Kidney glomerular epithelial cell (primary cell): ENCODE measurements around the gene FOSL1.

Source experiments
- DNase-seq: peaks from one replicate; lab custom pipeline; 2025; lab: John Stamatoyannopoulos, UW

The FOSL1 gene

DNA sequence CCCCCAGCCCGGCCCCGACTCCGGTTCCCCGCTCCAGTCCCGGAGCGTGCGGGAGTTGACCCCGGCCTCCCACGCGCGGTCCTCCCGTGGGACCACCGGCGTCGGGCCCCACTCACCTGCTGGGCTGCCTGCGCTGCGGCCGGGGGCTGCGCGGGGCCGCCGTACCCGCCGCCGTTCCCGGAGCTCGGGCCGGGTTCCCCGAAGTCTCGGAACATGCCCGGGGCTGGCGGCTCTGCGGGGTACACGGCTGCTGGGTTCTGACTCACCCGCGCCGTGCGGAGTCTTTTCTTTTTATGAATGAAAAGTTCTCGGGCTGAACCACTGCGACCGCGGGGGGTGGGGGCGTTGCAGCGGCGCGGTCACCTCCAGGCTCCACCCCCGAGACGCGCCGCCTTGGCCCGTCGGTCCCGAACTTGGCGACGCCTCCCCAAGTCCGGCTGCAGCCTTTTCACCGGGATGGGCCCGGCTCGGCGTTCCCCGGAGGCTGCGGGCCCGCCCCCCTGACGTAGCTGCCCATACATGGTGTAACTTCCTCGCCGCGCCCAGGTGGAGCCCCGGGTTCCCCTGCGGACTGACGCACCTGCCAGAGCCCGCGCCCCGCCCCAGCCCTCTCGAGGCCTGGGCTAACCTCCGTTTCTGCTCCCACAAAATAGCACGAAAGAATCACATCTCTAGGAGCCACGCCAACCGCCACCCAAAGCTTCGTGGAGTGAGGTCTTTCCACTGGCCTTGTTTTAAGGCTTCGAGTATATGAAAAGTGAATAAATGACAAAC is at the start of gene FOSL1:
Gene FOSL1 (minus strand): TSS at position 264 of the 774 bp plus-strand sequence. CDS start 49 bp downstream, at position 215.
- peak; percentile 59 for DNase-seq

DNA sequence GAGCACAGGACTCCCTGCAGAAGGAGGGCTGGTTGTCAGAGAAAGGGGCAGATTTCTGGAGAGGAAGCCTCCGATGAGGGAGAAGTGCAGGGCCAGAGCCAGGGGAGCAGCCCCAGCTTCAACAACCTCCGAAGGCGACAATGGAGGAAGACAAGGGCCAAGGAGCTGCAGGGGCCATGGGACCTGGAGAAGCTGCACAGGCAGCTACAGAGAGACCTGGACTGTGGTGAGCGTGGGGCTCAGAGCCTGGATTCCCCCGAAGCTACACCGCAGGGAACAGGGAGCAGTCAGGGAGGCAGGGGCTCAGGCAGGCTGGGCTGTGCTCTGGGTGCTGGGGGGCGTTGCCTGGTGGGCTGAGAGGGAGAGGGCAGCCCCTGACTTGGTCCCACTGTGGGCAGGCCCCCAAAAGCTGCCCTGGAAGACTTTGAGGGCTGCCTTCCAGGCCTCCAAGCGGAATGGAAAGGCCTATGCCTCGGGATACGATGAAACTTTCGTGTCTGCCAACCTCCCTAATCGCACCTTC is 47.5 kb upstream of the FOSL1 start:
- DNase-seq = no peak

DNA sequence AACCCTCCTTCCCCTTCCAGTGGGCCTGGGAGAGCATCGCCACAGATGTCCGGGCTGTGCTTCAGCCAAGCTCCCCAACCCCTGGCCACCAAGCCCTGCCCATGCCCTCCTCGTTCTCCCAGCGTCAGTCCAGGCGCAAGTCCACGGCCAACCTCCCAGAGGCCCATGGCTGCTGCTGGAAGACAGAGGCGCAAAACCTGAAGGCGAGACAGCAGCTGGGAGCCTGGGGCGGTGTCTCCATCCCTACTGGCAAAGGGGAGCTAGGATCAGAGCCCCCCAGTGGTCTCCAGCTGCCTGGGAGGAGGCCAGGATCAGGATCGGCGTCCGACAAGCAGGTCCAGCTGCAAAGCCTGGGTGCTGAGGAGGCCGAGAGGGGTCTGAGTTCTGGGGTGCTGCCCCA is 46.9 kb upstream of the FOSL1 start:
- no peak for DNase-seq

DNA sequence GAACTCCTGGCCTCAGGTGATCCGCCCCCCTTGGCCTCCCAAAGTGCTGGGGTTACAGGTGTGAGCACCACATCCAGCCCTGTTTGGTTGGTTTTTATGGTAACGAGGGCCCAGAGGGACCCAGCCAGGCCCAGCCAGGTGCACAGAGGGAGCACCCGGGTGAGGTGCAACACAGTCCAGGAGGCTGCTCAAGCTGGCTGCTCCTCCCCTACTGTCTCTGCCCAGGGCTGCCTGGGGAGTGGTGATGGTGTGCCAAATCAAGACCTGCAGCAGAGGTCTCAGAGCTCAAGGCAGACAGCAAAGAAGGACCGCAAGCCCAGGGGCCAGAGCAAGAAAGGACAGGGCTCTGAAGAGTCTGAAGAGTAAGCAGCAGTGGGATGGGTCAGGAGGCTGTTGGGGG is 46.5 kb upstream of the FOSL1 start:
- no peak for DNase-seq

DNA sequence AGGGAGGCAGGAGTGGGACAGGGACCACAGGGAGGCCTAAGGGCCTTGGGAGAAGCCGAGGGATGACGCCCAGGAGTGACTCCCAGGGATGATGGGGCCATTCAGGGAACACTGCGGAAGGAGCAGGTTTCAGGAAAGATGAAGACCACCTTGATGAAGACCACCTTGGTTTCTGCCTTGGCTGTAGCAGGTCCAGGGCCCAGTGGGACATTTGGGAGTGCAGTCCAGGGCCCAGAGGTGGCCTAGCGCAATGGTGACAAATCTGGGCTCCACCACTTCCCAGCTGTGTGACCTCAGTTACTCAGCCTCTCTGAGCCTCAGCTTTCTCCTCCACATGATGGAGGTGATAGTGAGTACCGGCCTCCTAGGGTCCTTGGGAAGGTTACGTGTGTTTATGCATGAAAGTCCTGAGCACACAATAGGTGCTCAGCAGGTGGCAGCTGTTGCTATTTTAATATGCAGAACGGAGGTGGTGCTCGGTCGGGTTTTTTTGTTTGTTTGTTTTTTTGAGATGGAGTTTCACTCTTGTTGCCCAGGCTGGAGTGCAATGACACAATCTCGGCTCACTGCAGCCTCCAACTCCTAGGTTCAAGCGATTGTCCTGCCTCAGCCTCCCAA is 45.9 kb upstream of the FOSL1 start:
- no peak for DNase-seq

DNA sequence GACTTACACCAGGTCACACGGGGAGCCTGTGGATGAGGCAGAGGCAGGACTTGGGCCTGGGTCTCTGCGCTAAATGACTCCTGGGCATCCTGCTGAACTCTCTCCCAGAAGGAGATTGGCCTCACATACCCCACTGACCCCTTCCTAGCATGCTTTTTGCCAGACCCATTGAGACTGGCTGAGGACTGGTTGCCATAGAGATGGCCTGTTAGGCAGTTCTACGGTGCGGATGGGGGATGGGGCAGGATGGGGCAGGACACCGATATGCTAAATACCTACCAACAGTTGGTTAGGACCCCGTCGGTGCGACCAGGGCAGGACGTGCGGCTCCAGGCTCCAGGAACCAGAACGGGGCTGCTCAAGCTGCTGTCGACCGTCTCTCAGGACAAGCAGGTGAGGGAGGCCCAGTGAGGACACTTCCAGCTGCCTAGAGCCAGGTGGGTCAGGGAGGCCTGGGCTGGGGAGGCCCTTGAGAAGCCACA is 45.3 kb upstream of the FOSL1 start, which contains the start of gene TSGA10IP:
Gene TSGA10IP (plus strand): TSS at position 51 of the 482 bp plus-strand sequence. CDS start 196 bp downstream, at position 247.
- DNase-seq = no peak

DNA sequence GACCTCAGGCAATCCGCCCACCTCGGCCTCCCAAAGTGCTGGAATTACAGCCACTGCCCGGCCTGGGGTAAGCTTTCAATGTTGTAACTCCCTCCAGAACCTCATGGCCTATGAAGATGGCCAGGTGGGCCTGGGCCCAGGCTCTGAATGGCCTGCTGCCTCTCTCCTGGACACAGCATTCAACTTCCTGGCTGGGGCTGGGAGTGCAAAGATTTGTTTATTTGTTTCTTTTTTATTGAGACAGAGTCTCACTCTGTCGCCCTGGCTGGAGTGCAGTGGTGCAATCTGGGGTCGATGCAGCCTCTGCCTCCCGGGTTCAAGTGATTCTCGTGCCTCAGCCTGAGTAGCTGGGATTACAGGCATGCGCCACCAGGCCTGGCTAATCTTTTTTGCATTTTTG is 44.6 kb upstream of the FOSL1 start:
- DNase-seq = no peak

DNA sequence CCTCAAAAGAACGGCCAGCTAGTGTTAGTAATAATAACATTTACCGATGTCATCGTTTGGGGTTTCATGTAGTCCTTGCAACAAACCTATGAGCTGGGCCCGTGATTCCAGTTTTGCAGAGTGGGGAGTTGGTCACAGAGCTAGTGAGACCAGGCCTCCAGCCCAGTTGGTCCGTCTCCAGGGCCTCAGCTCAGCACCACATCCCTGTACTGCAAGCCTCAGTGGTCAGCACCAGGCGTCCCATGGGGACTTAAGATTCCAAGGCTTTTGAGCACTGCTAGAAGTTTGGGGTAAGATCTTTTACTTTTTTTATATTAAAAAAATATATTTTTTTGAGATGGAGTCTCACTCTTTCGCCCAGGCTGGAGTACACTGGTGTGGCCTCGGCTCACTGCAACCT is 44.0 kb upstream of the FOSL1 start:
- DNase-seq = no peak

DNA sequence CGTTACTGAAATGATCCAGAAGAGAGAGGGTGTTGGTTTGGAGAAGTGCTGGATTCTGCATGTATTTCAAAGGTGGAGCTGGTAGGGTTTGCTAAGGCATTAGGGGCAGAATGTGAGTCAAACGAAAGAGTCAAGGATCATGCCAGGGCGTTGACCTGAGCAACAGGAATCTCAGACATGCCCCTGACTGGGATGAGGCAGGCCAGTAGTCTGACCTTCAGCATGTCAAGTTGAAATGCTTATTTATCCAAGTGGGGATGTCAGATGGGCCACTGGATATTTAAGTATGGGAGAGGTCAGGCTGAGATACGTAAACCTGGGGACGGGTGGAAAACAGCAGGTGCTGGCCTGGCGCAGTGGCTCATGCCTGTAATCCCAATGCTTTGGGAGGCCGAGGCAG is 42.3 kb upstream of the FOSL1 start:
- no peak for DNase-seq

DNA sequence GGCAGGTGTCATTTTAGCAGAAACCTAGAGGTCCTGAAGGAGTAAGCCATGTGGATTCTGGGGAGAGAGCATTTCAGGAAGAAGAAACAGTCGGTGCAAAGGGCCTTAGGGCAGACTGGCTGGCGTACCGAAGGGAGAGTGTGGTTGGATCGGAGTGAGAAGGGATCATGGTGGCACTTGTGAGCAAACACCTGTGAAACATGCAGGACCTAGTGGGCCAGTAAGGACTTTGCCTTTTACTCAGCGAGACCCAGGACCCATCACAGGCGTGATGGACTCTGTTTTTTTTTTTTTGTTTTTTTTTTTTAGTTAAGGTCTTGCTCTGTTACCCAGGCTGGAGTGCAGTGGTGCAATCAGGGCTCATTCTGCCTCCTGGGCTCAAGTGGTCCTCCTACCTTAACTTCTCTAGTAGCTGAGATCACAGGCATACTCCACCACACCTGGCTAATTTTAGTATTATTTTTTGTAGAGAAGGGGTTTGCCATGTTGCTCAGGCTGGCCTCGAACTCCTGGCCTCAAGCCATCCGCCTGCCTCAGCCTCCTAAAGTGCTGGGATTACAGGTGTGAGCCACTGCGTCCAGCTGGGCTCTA is 41.6 kb upstream of the FOSL1 start:
- no peak for DNase-seq

DNA sequence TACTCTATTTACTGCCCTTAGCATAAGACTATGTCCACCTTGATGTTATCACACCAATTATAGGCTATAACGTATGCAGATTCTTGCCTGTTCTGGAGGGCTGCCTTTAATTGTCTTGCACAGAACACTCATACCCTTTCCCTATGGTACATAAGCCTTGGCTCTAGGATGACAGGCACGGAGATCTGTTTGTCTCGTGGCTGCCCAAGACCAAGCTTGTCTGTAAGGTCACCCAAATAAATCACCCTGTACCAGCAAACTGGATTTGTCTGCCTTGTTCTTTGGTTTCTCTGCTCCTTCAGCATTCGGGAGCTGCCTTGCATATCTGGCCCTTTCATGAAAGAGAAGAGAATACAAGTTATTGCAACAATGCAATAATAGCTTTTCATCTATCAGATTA is 37.6 kb upstream of the FOSL1 start:
- no peak for DNase-seq

DNA sequence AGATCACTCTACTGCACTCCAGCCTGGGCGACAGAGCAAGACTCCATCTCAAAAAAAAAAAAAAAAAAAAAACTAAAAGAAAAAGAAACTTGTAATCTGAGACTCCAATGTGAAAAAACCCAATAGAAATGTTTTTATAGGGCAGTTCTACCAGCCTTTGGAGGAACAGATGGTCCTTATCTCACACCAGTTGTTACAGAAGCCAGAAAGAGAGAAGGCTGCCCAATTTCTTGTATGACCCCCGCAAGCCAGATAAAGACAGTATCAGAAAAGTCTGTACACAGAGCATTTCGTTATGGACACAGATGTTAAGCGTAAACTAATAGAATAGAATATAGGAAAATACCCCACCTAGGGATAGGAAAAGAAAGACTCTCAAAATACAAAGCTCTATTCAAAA is 33.8 kb upstream of the FOSL1 start:
- no peak for DNase-seq

DNA sequence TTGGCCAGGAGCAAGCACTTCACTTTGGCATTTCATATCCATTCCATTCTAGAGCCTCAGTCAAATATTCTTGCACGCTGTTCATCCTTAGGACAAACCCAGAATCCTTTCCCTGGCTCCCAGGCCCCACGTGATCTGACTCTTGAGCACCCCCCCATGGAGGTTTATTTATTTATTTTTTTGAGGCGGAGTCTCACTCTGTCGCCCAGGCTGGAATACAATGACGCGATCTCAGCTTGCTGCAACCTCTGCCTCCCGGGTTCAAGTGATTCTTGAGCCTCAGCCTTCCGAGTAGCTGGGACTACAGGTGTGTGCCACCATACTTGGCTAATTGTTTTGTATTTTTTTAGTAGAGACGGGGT is 32.4 kb upstream of the FOSL1 start:
- no peak for DNase-seq

DNA sequence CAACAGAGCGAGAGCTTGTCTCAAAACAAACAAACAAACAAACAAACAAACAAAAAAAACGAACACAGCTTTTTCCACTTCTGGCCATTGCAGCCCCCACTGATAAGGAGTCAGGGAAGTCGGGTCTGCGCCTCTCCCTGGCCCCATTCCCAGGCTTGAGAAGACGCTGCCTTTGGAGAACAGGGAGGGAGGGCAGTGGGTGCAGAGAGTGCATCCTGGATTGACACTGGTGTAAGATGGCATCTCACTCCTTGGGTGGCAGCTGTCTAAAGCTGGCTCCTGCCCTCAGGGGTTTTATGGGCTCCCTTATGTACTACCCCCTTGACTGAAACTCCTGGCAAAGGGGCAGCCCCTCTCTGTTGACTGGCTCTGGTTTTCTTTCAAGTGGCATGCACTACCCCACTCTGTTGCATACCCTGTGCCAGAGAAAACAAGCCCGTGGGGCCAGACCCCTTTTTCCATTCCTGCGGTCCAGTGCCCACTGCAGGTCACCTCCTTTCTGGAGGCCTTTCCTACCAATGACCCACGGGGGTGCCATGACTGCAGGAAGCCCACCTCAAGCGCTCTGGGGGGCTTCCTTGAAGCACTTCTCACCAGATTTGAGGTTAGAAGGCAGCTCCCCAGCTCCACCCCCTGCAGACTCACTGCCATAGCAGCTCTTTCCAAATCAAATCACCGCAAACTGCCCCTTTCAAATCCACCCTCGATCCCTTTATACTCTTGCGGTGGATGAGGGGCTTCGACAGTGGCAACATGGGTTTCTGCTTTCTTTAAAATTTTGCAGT is 31.8 kb upstream of the FOSL1 start:
- no peak for DNase-seq

DNA sequence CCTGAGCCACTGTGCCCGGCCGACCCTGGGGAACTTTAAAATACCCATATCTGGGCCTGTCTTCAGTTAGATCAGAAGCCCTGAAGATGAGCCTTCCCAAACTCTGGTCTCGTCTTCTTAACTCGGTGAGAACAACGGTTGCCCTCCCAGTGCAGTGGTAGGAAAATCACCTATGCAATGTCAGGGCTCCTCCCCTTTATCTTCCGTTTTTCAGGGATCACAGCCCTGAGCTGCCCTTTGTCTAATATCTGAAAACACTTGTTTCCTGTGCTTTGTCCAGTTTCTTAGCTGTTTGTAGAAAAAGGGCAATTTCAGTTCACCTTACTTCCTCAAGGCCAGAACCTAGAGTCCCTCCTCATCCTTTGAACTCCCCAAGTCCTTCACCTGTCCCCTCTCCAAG is 28.5 kb upstream of the FOSL1 start:
- DNase-seq = no peak

DNA sequence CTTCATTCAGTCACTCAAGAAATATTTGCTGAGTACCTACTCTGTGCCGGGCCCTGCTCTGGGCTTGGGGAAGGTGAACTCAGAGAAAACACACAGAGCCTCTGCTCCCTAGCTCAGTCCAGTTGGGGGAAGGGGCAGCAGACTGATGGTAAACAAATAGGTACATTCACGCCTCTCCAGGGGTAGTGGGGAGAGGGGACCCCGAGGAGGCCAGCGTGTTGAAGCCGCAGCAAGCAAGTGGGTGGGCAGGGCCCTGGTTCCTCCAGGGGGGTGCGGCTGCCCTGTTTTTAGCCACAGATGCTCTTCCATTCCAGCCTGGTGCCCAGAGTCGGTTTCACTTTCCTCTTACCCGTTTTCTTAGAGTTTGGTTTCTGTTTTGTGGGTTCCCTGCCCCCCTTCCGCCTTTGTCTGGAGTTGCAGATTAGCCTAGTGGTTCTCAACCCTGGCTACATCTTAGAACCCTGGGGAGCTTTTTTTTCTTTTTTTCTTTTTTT is 27.8 kb upstream of the FOSL1 start:
- DNase-seq = no peak

DNA sequence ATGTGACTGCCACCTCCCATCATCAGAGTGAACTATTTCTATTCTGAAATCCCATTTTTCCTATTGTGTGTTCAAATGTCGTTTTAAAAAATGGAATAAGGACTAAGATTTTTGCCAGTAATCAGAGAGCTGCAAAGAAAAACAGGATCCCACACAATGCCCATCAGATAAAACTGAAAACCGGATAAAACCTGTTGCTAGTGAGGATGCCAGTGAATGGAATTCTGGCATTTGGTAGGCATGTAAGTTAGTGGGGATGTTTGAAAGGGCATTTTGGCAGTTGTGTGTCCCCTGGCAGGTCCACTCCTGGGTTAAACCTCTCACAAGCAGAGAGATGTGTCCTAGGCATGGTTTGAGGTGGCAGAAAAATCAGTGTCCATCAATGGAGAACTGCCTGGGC is 25.2 kb upstream of the FOSL1 start:
- DNase-seq = no peak

DNA sequence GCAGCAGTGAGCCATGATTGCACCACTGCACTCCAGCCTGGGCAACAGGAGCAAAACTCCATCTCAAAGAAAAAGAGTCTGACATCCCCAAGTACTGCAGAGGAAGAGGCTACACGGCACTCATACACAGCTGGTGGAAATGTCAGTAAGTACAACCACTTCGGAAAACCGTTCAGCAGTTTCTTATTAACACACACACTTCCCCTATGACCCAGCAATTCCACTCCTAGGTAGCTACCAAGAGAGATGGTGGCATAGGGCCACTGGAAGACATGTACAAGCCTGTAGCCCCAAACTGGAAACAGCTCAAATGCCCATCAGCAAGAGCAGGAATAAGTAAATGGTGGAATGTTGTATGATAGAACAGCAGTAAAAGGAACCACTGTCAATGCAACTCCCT is 22.4 kb upstream of the FOSL1 start:
- DNase-seq = no peak

DNA sequence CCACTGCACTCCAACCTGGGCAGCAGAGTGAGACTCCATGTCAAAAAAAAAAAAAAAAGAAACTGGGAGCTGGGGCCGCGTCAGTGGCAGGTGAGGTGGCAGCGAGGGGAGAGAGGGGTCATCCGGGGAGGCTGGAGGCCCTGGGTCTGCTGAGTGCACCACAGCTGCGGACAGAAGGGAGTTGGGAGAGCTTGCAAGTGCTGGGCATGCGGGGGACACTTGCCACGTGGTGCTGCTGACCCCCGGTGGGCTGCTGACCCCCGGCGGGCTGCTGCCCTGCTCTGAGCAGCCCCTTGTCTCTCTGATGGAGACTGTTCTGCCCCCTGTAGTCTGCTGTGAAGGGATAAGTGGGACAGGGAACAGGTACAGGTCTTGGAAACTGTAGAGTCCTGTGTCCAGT is 21.7 kb upstream of the FOSL1 start:
- no peak for DNase-seq

DNA sequence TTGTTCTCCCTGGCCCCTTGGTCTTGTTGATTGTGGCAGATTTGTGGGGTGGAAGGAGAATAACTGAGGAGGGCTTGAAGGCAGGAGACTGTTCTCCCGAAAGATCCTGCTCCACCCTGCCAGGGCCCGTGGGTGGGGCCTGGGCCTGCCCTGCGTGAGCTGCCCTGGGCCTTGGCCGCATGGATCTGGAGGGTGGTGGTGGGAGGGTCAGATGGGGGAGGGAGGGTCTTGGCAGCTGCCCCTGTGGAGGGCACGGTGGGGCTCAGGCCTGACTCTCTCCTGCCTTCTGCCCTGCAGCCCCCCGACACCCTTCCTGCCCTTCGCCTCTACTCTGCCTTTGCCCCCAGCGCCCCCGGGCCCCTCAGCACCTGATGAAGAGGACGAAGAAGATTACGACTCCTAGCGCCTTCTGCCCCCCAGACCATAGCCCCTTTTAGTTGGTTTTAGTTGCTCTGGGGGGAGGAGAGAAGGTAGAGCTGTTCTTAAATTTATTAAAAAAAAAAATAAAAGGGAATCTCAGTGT is 20.9 kb upstream of the FOSL1 start:
- no peak for DNase-seq

DNA sequence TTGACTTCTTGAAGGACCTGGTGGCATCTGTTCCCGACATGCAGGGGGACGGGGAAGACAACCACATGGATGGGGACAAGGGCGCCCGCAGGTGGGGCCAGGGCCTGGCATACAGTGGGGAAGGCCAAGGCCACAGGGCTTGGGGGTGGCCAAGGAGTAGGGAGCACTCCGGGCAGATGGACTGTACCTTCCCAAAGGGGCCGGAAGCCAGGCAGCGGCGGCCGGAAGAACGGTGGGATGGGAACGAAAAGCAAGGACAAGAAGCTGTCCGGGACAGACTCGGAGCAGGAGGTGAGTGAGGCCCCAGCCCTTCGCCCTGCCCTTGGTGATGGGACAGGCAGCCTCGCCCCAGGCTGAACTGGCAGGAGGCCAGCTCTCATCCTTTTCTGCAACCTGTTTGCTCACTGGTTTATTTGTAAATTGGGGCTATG is 20.2 kb upstream of the FOSL1 start:
- DNase-seq = no peak
